Tongue (tissue), 2 donors: ENCODE results near the gene SF3B2. TPM values are rescaled to one million over a fixed set of nuclear protein-coding genes. Genes with fewer than 3 reads are reported as not detected.
"Not testable (repeated sequence)": the region's sequence is repeated elsewhere in the genome, so short reads cannot be mapped to it uniquely, and the experiment has no call there.

ENCODE experiments used
- DNase-seq: peaks from one replicate; pipeline ENCODE4 v3.0.0-alpha.2; 2015
- total RNA-seq: library from RNA; depleted of rRNA; stranded (reverse); fragments of >200 nt; gene quantifications from one replicate; pipeline ENCODE4 v1.2.3, GENCODE V29; 2014

Gene SF3B2
- total RNA-seq, 1 donor from 2014 or later: 95.4 TPM

- DNase-seq: no peak
These were observed 21.5 kb downstream of the SF3B2 start for GRCh38 chr11:66073669-66074068.

- no peak for DNase-seq
These were observed 23.1 kb downstream of the SF3B2 start for GRCh38 chr11:66075273-66075672.

GRCh38 chr11:66076561-66076960 is 24.4 kb downstream of the SF3B2 start:
- DNase-seq: no peak

GRCh38 chr11:66077927-66078326 is 25.8 kb downstream of the SF3B2 start:
- DNase-seq: no peak

GRCh38 chr11:66078949-66079348 is 26.8 kb downstream of the SF3B2 start:
- DNase-seq: not testable (repeated sequence)

DNA sequence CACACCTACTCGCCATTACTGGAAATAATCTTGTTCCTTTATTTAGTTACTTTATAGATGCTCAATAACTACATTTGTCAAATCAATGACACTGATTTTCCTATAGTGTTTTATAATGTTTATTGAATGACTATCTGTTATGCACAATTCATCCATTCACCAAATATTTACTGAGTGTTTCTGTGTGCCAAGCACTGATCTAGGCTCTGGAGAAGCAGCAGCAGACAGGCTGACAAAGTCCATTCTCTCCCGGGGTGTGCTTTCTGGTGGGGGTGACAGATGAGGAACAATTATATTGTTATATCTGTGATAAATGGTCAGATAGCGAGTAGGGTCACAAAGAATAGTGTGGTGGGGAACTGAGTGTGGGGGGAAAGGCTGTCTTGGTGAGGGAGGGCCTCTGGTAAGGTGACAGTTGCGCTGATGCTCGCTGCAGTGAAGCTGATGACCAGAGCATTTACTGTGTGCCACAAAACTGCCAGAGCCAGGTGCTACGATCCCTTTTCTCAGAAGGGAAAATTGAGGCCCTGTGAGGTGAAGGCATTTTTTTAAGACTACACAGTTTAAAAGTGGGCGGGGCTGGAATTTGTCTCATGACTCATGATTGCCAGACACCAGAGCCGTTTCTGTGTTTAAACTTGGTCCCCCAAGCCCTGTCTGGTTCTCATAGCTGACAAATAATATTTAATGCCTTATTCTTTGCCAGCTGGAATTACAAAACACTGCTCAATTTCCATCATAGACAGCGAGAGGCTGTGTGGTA is 28.1 kb downstream of the SF3B2 start:
- no peak for DNase-seq

DNA sequence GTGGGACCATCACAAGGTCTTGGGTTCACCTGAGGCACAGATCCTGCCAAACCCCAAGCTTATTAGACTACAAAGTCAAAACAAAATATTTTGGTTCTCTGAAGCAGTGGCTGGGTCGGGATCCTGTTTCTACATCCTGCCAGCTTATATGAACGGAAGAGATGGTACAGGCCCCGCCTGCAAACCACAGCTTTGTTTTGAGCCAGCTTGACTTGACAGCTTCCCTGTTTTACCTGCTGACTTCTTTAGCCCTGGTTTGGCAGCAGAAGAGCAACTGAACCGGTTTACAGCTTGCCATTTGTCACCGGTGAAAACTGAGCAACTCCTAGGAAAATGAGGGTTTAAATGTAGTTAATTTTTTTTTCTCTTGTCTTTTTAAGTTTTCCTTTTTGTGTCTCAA is 29.3 kb downstream of the SF3B2 start:
- DNase-seq: peak; percentile 41

DNA sequence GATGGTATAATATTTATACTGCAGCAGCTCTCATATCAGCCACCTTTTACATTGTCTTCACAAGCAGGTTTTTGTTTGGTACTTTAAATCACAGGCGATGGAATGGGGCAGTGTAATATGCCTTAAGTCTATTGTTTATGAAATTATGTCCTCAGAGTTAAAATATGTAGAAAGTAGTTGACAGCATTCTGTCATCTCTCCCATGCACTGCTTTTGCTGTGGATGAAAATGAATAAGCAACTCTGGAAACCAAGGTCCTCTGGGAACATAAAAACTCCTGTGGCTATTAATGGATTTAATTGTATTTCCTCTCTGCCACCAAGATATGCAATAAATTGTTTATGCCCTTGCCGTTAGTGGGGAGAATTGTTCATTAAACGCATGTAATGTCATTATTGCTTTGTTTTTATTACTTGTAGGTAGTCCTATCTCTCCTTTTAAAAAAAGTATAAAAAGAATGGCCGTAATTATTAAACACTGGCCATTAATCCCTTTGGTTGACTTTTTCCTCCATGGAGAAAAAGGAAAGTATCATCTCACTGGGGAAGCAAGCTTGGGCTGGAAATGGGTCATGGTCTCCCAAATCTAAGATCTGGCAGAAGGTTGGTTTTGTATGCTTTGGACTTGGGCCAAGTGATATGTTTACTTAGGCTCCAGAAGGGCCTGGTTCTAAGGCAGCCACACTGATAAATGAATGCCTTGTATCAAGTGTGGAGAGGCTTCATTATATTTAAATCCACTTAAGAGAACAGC is 31.0 kb downstream of the SF3B2 start:
- peak; percentile 25 for DNase-seq

GRCh38 chr11:66083767-66084166 is 31.6 kb downstream of the SF3B2 start:
- DNase-seq: no peak

DNA sequence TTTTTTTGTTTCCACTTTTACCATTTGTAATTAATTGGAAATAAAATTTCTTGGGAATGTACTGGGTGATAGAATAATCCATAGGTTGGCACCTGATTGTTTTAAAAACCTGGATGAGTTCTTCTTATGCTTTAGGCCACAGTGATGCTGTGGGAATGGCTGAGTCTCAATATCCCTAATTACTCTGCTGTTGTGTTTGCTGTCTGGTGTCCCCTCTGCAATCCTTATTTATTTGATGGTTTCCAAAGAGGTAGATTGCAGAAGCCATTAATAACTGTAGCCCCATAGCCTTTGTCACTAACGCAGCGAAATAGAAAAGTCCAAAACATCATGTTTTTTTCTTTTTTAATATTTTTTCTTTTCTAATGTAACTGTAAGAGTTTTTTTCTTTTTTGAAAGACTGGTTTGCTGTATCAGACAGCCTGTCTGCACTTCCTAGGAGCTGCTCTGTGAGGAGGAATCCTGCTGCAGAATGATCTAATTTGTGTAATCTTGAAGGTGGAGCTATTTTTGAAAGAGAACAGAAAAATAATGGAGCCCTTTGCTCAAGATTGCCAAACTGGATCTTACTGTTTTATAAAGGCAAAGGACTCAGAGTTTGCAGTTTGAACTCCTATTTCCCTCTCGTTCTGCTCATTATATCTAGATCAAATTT is 32.8 kb downstream of the SF3B2 start:
- DNase-seq: no peak

DNA sequence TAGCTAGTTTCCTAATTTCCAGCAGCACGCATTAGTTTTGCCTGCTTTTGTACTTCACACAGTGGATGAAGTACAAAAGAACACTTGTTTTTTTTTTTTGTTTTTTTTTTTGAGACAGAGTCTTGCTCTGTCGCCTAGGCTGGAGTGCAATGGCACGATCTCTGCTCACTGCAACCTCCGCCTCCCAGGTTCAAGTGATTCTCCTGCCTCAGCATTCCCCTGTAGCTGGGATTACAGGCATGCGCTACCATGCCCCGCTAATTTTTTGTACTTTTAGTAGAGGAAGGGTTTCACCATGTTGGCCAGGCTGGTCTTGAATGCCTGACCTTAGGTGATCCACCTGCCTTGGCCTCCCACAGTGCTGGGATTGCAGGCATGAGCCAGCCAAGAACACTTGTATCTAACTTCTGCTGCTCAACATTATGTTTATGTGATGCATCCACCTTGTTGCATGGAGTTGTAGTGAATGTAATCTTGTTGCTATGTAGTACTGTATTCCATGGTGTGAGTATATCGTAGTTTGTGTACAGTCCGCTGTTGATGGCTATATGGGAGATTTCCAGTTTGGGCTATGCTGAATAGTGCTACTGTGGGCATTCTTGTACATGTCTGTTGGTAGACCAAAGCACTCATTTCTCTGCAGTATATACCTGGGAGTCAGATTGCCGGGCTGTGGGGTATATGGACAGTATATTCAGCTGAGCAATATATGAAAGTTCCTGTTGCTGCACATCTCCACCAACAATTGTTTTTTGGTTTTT is 35.2 kb downstream of the SF3B2 start:
- no peak for DNase-seq

- DNase-seq: no peak
These were observed 36.9 kb downstream of the SF3B2 start for GRCh38 chr11:66089067-66089466.

GRCh38 chr11:66090288-66090687 is 38.1 kb downstream of the SF3B2 start:
- DNase-seq: no peak

GRCh38 chr11:66092125-66092524 is 40.0 kb downstream of the SF3B2 start:
- DNase-seq: not testable (repeated sequence)

DNA sequence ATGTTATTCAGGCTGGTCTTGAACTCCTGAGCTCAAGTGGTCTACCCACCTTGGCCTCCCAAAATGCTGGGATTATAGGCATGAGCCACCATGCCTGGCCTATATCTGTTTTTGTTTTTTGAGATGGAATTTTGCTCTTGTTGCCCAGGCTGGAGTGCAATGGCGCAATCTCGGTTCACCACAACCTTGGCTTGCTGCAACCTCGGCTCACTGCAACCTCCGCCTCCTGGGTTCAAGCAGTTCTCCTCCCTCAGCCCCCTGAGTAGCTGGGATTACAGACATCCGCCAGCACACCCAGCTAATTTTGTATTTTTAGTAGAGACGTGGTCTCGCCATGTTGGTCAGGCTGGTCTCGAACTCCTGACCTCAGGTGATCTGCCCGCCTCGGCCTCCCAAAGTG is 47.6 kb downstream of the SF3B2 start:
- DNase-seq: not testable (repeated sequence)

- peak; percentile 7 for DNase-seq
These were observed 48.3 kb downstream of the SF3B2 start for GRCh38 chr11:66100272-66101065.

DNA sequence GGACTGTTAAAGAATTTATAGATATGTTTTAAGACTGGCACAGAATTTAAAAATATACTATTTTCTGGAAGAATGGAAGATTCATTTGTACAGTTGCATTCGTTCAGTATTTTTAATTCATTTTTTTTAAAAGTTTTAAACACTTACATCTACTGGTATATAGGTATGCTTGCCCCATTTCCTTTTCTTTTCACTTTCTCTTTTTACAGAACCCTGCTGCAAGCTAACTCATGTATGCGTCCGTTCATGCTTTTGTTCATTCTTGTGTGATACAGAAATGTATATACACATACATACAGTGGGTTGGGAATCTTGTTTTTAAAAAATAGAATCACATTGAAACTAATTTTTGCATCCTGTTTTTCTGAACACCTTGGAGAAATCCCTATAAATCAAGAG is 48.9 kb downstream of the SF3B2 start:
- DNase-seq: no peak

- DNase-seq: no peak
These were observed 52.0 kb downstream of the SF3B2 start for GRCh38 chr11:66104057-66104638.

DNA sequence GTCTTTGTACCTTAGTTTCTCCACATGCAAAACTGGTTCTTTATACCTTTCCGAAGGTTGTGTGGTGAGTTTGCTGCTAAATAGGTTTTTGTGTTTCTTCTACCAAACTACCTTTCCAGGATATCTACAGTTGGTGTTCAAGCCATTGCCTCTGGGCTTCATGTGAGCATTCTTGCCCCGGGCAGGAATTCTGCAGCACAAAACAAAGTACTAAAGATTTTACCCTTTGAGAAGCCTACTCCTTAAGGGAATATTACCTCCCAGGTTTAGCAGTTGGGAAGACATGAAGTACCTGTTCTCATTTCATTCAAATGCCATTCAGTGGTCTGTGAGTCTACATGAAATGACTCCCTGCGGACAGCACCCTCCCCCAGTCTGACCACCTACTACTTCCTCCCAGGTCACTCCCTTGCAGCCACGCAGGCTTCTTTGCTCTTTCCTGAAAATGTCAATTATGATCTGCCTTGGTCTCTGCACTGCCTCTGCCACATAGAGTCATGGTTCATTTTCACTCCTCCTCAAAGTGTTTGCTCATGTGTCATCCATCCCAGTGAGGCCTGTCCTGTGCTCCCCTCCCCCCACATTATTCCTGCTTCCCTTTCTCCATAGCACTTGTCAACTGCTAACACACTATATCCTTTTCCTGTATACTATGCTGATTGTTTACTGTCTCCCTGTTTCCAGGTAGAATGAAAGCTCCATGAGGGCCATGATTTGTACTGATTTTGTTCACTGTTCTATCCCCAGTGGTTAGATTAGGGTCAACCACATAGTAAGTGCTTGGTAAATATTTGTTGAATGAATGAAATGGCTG is 54.8 kb downstream of the SF3B2 start:
- no peak for DNase-seq
